H1 (cell line): ENCODE results near the gene FAM131C. TPM values are rescaled to one million over a fixed set of nuclear protein-coding genes. Genes with fewer than 3 reads are reported as not detected.

ENCODE experiments used
- CTCF ChIA-PET: fragments of 300-600 bp; sonication (Branson Sonifier 250); formaldehyde crosslinking; loops from one replicate; lab custom pipeline; 2021; ENCODE audit not compliant: partially characterized antibody; lab: Charles Lee
- POLR2A ChIA-PET: fragments of 300-600 bp; sonication (Branson Sonifier 250); formaldehyde crosslinking; loops from one replicate; lab custom pipeline; 2021; ENCODE audit warnings: inconsistent platforms; ENCODE audit not compliant: partially characterized antibody; lab: Charles Lee
- DNase-seq, 2 experiments: peaks; one replicate each; pipeline versions ENCODE4 v3.0.0 to v3.0.0-alpha.2; 2010 to 2022; ENCODE audit warnings: low spot score in 2 of 2, low read depth in 1 of 2, mixed read lengths in 1 of 2
- FAIRE-seq: peaks from 2 replicates; lab custom pipeline; 2011; peaks lifted over from hg19 to GRCh38; lab: Jason Lieb, UNC
- H2AFZ ChIP-seq: 2 replicates; pipeline ENCODE4 v1.8.1; 2012; ENCODE audit warnings: low read length, inconsistent platforms
- H2AK5ac ChIP-seq: 2 replicates; pipeline ENCODE4 v1.6.1; 2013; ENCODE audit warnings: low read depth, low read length
- H2BK120ac ChIP-seq: replicated peaks from 2 replicates; pipeline ENCODE3; 2013; ENCODE audit warnings: low read depth, low read length, inconsistent platforms
- H2BK12ac ChIP-seq: 2 replicates; pipeline ENCODE4 v1.6.1; 2013; ENCODE audit warnings: low read depth, low read length
- H2BK15ac ChIP-seq: 2 replicates; pipeline ENCODE4 v1.6.1; 2013; ENCODE audit warnings: low read length
- H2BK20ac ChIP-seq: 2 replicates; pipeline ENCODE4 v1.6.1; 2013; ENCODE audit warnings: low read length
- H2BK5ac ChIP-seq: 2 replicates; pipeline ENCODE4 v1.6.1; 2013; ENCODE audit warnings: low read depth, low read length
- H3K14ac ChIP-seq: 2 replicates; pipeline ENCODE4 v1.6.1; 2013; ENCODE audit warnings: inconsistent platforms; ENCODE audit not compliant: insufficient read length
- H3K18ac ChIP-seq: 2 replicates; pipeline ENCODE4 v1.6.1; 2013; ENCODE audit warnings: low read length; ENCODE audit errors: extremely low read depth
- H3K23ac ChIP-seq: 2 replicates; pipeline ENCODE4 v1.6.1; 2013; ENCODE audit warnings: inconsistent platforms; ENCODE audit not compliant: insufficient read length
- H3K23me2 ChIP-seq: 2 replicates; pipeline ENCODE4 v1.6.1; 2013; ENCODE audit warnings: low read depth, low read length
- H3K27ac ChIP-seq: 2 replicates; pipeline ENCODE4 v1.6.1; 2011; ENCODE audit warnings: low read depth, low read length, inconsistent platforms
- H3K27me3 ChIP-seq, 4 experiments: replicated peaks in 1 of 4; 1 replicate in 1 of 4; 2 replicates in 3 of 4; pipeline versions ENCODE4 v1.6.1 to v1.8.1; 2011 to 2013; ENCODE audit warnings: low read length in 3 of 4, mild to moderate bottlenecking in 3 of 4, inconsistent platforms in 2 of 4, mixed read lengths in 2 of 4, moderate library complexity in 1 of 4; ENCODE audit not compliant: control insufficient read depth in 3 of 4, insufficient read depth in 3 of 4; ENCODE audit errors: extremely low read depth in 1 of 4
- H3K36me3 ChIP-seq, 4 experiments: 2 replicates each; pipeline versions ENCODE4 v1.6.1 to v1.8.1; 2011 to 2013; ENCODE audit warnings: mild to moderate bottlenecking in 4 of 4, low read length in 3 of 4, moderate library complexity in 2 of 4, control low read depth in 1 of 4, inconsistent platforms in 1 of 4; ENCODE audit not compliant: insufficient read depth in 4 of 4, control insufficient read depth in 2 of 4
- H3K4ac ChIP-seq: replicated peaks from 2 replicates; pipeline ENCODE3; 2013; ENCODE audit warnings: low read length, low read depth, mixed read lengths, inconsistent platforms; ENCODE audit not compliant: insufficient read length
- H3K4me1 ChIP-seq, 4 experiments: replicated peaks in 1 of 4; 1 replicate in 1 of 4; 2 replicates in 3 of 4; pipeline versions ENCODE4 v1.6.1 to v1.8.1; 2011 to 2013; ENCODE audit warnings: low read length in 3 of 4, inconsistent platforms in 2 of 4, mixed read lengths in 1 of 4; ENCODE audit not compliant: insufficient read depth in 4 of 4, control insufficient read depth in 3 of 4
- H3K4me2 ChIP-seq, 2 experiments: 2 replicates each; pipeline versions ENCODE4 v1.6.1 to v1.8.1; 2011 to 2013; ENCODE audit warnings: low read depth in 2 of 2, low read length in 2 of 2, control low read depth in 1 of 2, inconsistent platforms in 1 of 2, mild to moderate bottlenecking in 1 of 2; ENCODE audit not compliant: insufficient read depth in 1 of 2
- H3K4me3 ChIP-seq, 4 experiments: fragments of 200-600, 300-600 bp in 1 of 4; sonication (generic), shearing (Covaris generic), sonication (Bioruptor Twin) in 1 of 4; 2 replicates each; pipeline versions ENCODE4 v1.5.1 to v1.8.1; 2011 to 2016; ENCODE audit warnings: low read length in 4 of 4, low read depth in 3 of 4, control low read depth in 2 of 4, inconsistent platforms in 2 of 4, mild to moderate bottlenecking in 2 of 4, mixed read lengths in 1 of 4, moderate library complexity in 1 of 4; ENCODE audit not compliant: insufficient read depth in 2 of 4; ENCODE audit errors: extremely low read depth in 1 of 4
- H3K56ac ChIP-seq: replicated peaks from 2 replicates; pipeline ENCODE3; 2013; ENCODE audit warnings: low read depth, mild to moderate bottlenecking, mixed read lengths, low read length, inconsistent platforms; ENCODE audit not compliant: insufficient read length
- H3K79me1 ChIP-seq: 2 replicates; pipeline ENCODE4 v1.6.1; 2013; ENCODE audit warnings: low read depth, low read length, control low read depth
- H3K79me2 ChIP-seq, 2 experiments: 2 replicates each; pipeline versions ENCODE4 v1.6.1 to v1.8.1; 2012 to 2013; ENCODE audit warnings: low read length in 2 of 2, mild to moderate bottlenecking in 2 of 2, inconsistent platforms in 1 of 2; ENCODE audit not compliant: insufficient read depth in 2 of 2, control insufficient read depth in 1 of 2
- H3K9ac ChIP-seq, 4 experiments: replicated peaks in 1 of 4; 1 replicate in 1 of 4; 2 replicates in 3 of 4; pipeline versions ENCODE4 v1.6.1 to v1.8.1; 2011 to 2013; ENCODE audit warnings: low read depth in 3 of 4, low read length in 3 of 4, control low read depth in 2 of 4, mild to moderate bottlenecking in 2 of 4, moderate library complexity in 2 of 4, inconsistent platforms in 1 of 4; ENCODE audit errors: extremely low read depth in 1 of 4
- H3K9me3 ChIP-seq, 2 experiments: 2 replicates each; pipeline versions ENCODE4 v1.6.1 to v1.8.1; 2012 to 2013; ENCODE audit warnings: mild to moderate bottlenecking in 2 of 2, moderate library complexity in 2 of 2, control low read depth in 1 of 2, inconsistent platforms in 1 of 2, low read depth in 1 of 2, low read length in 1 of 2, mixed read lengths in 1 of 2; ENCODE audit not compliant: insufficient read depth in 2 of 2
- H4K20me1 ChIP-seq, 2 experiments: replicated peaks in 1 of 2; 2 replicates each; pipeline versions ENCODE3 to v1.8.1; 2011 to 2013; ENCODE audit warnings: inconsistent platforms in 2 of 2, low read length in 2 of 2, mild to moderate bottlenecking in 1 of 2; ENCODE audit not compliant: insufficient read depth in 2 of 2, control insufficient read depth in 1 of 2
- H4K5ac ChIP-seq: 2 replicates; pipeline ENCODE4 v1.6.1; 2013; ENCODE audit warnings: low read length, low read depth, mixed read lengths, inconsistent platforms; ENCODE audit not compliant: insufficient read length
- H4K8ac ChIP-seq: 2 replicates; pipeline ENCODE4 v1.8.0; 2013; ENCODE audit warnings: mild to moderate bottlenecking, moderate library complexity, low read length, inconsistent platforms; ENCODE audit not compliant: insufficient read depth; ENCODE audit errors: extremely low read depth
- H4K91ac ChIP-seq: replicated peaks from 2 replicates; pipeline ENCODE3; 2013; ENCODE audit warnings: low read length, mixed read lengths, inconsistent platforms; ENCODE audit not compliant: insufficient read length
- ASH2L ChIP-seq: fragments of 200-600, 300-600 bp; sonication (generic); IDR thresholded peaks from one replicate; pipeline ENCODE4 v1.7.1; 2017; ENCODE audit warnings: low read length
- CHD1 ChIP-seq: IDR thresholded peaks from 2 replicates; pipeline ENCODE4 v1.6.1; 2012; ENCODE audit warnings: low read depth, low read length, improper control_type of control experiment
- EP300 ChIP-seq, 2 experiments: IDR thresholded peaks; 1 replicate in 1 of 2; 2 replicates in 1 of 2; pipeline ENCODE4 v1.6.1; 2011 to 2012; ENCODE audit warnings: low read depth in 2 of 2, low read length in 2 of 2, mild to moderate bottlenecking in 2 of 2, borderline replicate concordance in 1 of 2, inconsistent platforms in 1 of 2, moderate library complexity in 1 of 2
- NRF1 ChIP-seq: IDR thresholded peaks from 2 replicates; pipeline ENCODE4 v1.6.1; 2011; ENCODE audit warnings: mild to moderate bottlenecking, low read depth, low read length, improper control_type of control experiment
- PHF8 ChIP-seq: fragments of 200-600 bp; sonication (generic); conservative IDR thresholded peaks from 2 replicates; pipeline ENCODE4 v1.7.1; 2012; ENCODE audit warnings: low read depth, mild to moderate bottlenecking, inconsistent platforms, low read length, moderate library complexity
- POLR2A ChIP-seq, 2 experiments: IDR thresholded peaks; 1 replicate in 1 of 2; 2 replicates in 1 of 2; pipeline ENCODE4 v1.6.1; 2011; ENCODE audit warnings: low read depth in 2 of 2, low read length in 2 of 2, mild to moderate bottlenecking in 2 of 2; ENCODE audit errors: control extremely low read depth in 1 of 2
- POU5F1 ChIP-seq: IDR thresholded peaks from 2 replicates; pipeline ENCODE4 v1.6.1; 2011; ENCODE audit warnings: low read depth, mild to moderate bottlenecking, low read length, moderate library complexity
- RBBP5 ChIP-seq: IDR thresholded peaks from 2 replicates; pipeline ENCODE4 v1.7.1; 2012; ENCODE audit warnings: low read depth, mild to moderate bottlenecking, inconsistent platforms, low read length, moderate library complexity, borderline replicate concordance
- RFX5 ChIP-seq: IDR thresholded peaks from 2 replicates; pipeline ENCODE4 v1.6.1; 2011; ENCODE audit warnings: low read depth, low read length, improper control_type of control experiment, borderline replicate concordance
- SAP30 ChIP-seq: fragments of 300-600 bp; sonication (generic); IDR thresholded peaks from 2 replicates; pipeline ENCODE4 v1.7.1; 2012; ENCODE audit warnings: low read length, moderate library complexity, mild to moderate bottlenecking, inconsistent platforms; ENCODE audit not compliant: insufficient read depth, insufficient replicate concordance
- SP1 ChIP-seq: IDR thresholded peaks from 2 replicates; pipeline ENCODE4 v1.6.1; 2011; ENCODE audit warnings: low read depth, low read length
- SP2 ChIP-seq: IDR thresholded peaks from 2 replicates; pipeline ENCODE4 v1.6.1; 2012; ENCODE audit warnings: mild to moderate bottlenecking, low read length, inconsistent platforms
- TBP ChIP-seq: IDR thresholded peaks from 2 replicates; pipeline ENCODE4 v1.6.1; 2011; ENCODE audit warnings: low read depth, low read length, improper control_type of control experiment
- WGBS, 2 experiments: shearing (Covaris generic) in 1 of 2; methylation state at CpG; one replicate each; pipeline versions ENCODE4 v1.1.6 to v1.1.7; 2013 to 2015; ENCODE audit warnings: low lambda C conversion rate in 2 of 2, mixed read lengths in 2 of 2, inconsistent platforms in 1 of 2, low coverage in 1 of 2, missing lambda C conversion rate in 1 of 2; ENCODE audit not compliant: insufficient replicate concordance in 2 of 2, insufficient coverage in 1 of 2, insufficient read length in 1 of 2; ENCODE audit errors: extremely low coverage in 1 of 2, missing lambda C conversion rate in 1 of 2; 5-methylcytosine and 5-hydroxymethylcytosine counted together
- polyA plus RNA-seq, 7 experiments: library from polyadenylated mRNA; depleted of rRNA in 3 of 7; stranded (reverse) in 5 of 7; unstranded in 2 of 7; fragments of >200 nt in 5 of 7; fragments of 200-250 nt in 2 of 7; gene quantifications; 1 replicate in 5 of 7; 2 replicates in 1 of 7; 4 replicates in 1 of 7; pipeline versions ENCODE4 v1.2.1 to v1.2.3, GENCODE V29; 2011 to 2013; ENCODE audit warnings: missing spikeins in 2 of 7, mixed read lengths in 2 of 7
- total RNA-seq: library from RNA; stranded (reverse); fragmentation: NEBNext Ultra II Directional; extraction: Animal tissue kit (Norgen Biotek cat#: 25700); gene quantifications from 2 replicates; pipeline ENCODE4 v1.2.1, GENCODE V29; 2021
- TF ChIP-seq, protein P1 (sequence below): IDR thresholded peaks from 2 replicates; pipeline ENCODE4 v1.6.1; 2011; ENCODE audit warnings: low read length, improper control_type of control experiment

FAM131C gene
- total and polyA plus RNA-seq, 2 of the 8 experiments (the other 6 are each of a cell fraction or from before 2014, with no cell fraction given) = 0.73 to 0.78 TPM

GRCh38 chr1:16020325-16020724 is 53.1 kb downstream of the FAM131C start:
- CTCF ChIA-PET = interaction anchor here (1.3 to 6.7 kb wide), 4 partner anchors 11 to 601 kb away, joined by 3 to 74 read pairs (median 27); no protein-coding TSS in a partner anchor
- no peak overlapping the region for H3K27ac ChIP-seq
- POLR2A ChIA-PET = no interaction called here
- TF ChIP-seq POU5F1 = no peak
- TF ChIP-seq POLR2A (IDR thresholded peaks at IDR 0.05; ENCODE audit: control extremely low read depth in 1 of 2, low read depth in 2 of 2, low read length in 2 of 2) = no peak
- no peak for TF ChIP-seq RBBP5
- TF ChIP-seq ASH2L = no peak
- TF ChIP-seq SP2 = no peak
- no peak for TF ChIP-seq PHF8
- TF ChIP-seq SP1 = no peak
- no peak for TF ChIP-seq RFX5
- TF ChIP-seq SAP30 = no peak
- TF ChIP-seq, protein P1, sequence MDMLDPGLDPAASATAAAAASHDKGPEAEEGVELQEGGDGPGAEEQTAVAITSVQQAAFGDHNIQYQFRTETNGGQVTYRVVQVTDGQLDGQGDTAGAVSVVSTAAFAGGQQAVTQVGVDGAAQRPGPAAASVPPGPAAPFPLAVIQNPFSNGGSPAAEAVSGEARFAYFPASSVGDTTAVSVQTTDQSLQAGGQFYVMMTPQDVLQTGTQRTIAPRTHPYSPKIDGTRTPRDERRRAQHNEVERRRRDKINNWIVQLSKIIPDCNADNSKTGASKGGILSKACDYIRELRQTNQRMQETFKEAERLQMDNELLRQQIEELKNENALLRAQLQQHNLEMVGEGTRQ = no peak
- no peak for TF ChIP-seq EP300 (IDR thresholded peaks at IDR 0.05; ENCODE audit: borderline replicate concordance in 1 of 2, low read depth in 2 of 2, low read length in 2 of 2)
- no peak for TF ChIP-seq NRF1
- no peak for TF ChIP-seq CHD1
- no peak for TF ChIP-seq TBP

More at GRCh38 chr1:16020325-16020724, 53.1 kb downstream of the FAM131C start:
- FAIRE-seq = no peak
- H3K9ac ChIP-seq = no peak overlapping the region
- H3K18ac ChIP-seq = no peak overlapping the region
- H3K36me3 ChIP-seq = no peaks in the 10 kb centered on the region
- no peaks in the 10 kb centered on the region for H3K23me2 ChIP-seq
- H2BK12ac ChIP-seq = no peak overlapping the region
- no peak overlapping the region for H2AFZ ChIP-seq
- no peak overlapping the region for H3K14ac ChIP-seq
- no peak for DNase-seq
- H3K4me1 ChIP-seq = peaks cover 0 to 19% (median 8%) of the 10 kb centered on the region in 4 experiments; a peak in 5 of 7 replicates
- H3K79me1 ChIP-seq = no peaks in the 10 kb centered on the region
- no peak overlapping the region for H3K4me3 ChIP-seq
- no peaks in the 10 kb centered on the region for H4K20me1 ChIP-seq
- 88% methylated on average over 6 of the region's 6 CpGs; no CpG with 5 or more reads in 1 of the 2 experiments for WGBS, 2 experiments
- H2AK5ac ChIP-seq = no peak overlapping the region
- no peak overlapping the region for H4K91ac ChIP-seq
- no peak overlapping the region for H2BK20ac ChIP-seq
- no peak overlapping the region for H4K8ac ChIP-seq
- no peak overlapping the region for H2BK120ac ChIP-seq
- H3K9me3 ChIP-seq = no peaks in the 10 kb centered on the region
- no peak overlapping the region for H4K5ac ChIP-seq
- no peak overlapping the region for H2BK15ac ChIP-seq
- no peak overlapping the region for H3K4ac ChIP-seq
- no peak overlapping the region for H3K23ac ChIP-seq
- no peak overlapping the region for H3K4me2 ChIP-seq
- H3K27me3 ChIP-seq = peaks cover 0 to 7% (median 2%) of the 10 kb centered on the region in 4 experiments; a peak in 3 of 7 replicates
- no peak overlapping the region for H2BK5ac ChIP-seq
- no peaks in the 10 kb centered on the region for H3K79me2 ChIP-seq
- no peak overlapping the region for H3K56ac ChIP-seq
